NCI-H2196 (cell line): ENCODE data around the gene OPN1SW.
A peak's percentile ranks its signal among the peaks of the same experiment; 100 is the strongest.

Source experiments
- DNase-seq: peaks from one replicate; lab custom pipeline; 2025; ENCODE audit not compliant: unreplicated experiment; lab: John Stamatoyannopoulos, UW

The OPN1SW gene

DNA sequence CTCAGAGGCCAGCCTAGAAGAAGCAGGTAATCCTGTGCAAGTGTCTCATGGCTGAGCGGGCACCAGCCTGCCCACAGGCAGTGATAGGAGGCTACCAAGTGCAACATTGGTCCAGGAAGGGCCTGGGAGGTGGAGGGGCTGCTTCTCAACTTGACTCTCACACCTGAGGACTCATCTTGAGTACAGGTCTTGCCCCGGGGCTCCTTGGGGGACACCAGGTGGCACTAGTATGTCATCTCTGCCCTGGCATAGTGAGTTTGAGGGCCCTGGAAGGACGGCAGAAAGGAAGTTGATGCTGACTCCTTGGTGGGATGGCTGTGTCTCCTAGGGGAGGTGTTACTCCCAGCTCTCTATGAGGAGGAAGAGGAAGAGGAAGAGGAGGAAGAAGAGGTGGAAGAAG, 18.4 kb upstream of the OPN1SW start:
- no peak for DNase-seq

DNA sequence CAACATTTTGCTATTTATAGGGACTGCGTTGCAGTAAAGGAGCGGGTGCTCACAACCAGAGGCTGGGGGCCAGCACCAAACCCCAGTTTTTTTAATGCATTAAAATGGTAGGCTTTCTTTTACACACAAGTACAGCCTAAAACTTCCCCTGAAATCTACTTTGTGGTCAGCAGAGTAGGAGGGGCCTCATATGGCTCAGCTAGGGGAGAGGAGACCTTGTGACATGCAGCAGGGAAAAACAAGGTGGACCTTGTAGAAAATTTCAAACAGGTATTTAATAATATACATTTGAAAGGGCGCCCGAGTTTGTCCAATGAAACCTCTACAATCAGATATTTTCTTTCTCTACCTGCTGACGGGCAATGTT, 17.6 kb upstream of the OPN1SW start:
- no peak for DNase-seq

DNA sequence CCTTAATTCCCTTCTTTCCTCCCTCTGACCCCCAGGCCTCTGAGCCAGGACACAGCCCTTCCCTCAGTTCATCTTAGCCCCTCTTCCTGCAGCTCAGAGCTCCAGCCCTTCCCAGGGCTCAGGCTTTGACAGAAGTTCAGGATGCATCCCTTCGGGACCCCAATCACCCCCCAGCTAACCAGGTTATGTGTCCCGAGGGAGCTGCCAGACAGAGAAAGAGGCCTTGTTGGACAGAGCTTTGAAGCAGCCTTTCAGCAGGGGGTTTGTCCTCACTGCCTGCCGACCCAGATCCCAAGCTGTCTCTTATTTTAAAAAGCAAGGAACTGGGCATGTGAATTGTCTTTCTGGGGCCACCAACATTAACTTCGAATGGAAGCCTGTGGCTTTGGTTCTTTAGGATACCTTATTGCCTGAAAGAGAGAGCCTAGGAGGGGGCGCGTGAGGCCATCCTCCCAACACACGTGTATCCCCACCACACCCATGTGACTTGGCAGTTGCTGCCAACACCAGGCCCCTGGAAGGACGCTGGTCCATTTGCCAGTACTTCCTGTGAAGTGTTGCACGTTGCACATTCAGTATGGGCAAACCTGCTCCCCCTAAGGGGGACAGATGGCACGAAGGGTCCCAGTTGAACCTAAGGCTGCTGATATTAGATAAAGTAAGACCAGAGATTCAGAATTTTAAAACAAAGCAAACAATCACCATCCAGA, 17.0 kb upstream of the OPN1SW start:
- no peak for DNase-seq

DNA sequence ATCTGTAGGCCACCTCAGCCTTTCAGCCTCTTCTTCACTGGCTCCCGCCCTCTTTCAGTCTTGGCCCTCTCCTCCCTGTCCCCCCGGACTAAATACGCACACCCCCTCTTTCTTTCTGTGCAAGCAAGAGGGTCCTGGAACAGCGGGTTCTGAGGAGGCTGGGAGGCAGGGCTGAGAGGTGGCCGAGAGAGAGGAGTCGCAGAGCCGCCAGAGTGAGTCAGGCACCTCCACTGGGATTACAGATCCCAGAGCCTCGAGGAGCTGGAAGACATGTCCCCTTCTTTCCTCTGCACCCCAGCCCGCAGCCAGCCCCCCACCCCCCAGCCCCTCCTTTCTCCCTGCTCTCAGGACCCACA, 16.4 kb upstream of the OPN1SW start:
- no peak for DNase-seq

DNA sequence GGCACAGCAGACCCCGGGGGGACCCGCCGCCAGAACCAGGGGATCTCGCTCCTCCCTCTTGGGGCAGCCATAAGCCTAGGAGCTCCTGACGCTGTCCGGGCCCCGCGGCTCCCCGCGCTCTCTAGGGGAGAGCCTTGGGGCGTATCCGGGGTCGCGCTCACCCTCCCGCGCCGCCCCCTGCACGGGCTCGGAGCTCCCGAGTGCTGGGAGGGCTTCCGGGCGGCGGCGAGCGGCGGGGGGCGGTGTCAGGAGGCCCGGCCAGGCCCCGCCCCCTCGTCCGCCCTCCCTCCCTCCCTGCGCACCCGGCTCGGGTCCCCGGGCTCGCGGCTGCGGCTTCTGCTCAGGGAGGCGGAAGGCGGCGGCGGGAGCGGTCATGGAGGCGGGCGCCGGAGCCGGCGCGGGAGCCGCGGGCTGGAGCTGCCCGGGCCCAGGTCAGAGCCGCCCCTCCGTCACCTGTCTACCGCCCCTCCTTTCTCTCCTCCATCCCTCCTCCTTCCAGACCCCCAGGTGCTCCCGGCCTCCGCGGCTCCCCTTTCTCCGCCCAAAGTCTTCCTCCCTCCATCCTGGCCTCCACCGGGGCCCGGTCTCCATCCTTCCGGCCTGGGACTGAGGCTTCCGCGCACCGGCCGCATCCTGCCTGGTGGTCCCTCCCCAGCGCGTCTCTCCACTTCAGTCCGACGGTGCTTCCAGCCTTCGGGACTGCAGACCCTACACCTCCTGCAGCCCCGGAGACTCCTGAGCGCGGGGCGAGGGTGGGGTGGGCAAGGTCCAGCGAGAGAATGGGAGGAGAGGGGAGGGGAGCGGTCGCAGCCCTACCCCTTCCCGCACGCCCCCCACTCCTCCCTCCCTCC, 15.8 kb upstream of the OPN1SW start, which contains the start of gene CCDC136:
Gene CCDC136 (plus strand): TSS at position 848 of the 851 bp plus-strand sequence. CDS start 444 bp downstream, outside the sequence.
- DNase-seq, result peak; percentile 60

DNA sequence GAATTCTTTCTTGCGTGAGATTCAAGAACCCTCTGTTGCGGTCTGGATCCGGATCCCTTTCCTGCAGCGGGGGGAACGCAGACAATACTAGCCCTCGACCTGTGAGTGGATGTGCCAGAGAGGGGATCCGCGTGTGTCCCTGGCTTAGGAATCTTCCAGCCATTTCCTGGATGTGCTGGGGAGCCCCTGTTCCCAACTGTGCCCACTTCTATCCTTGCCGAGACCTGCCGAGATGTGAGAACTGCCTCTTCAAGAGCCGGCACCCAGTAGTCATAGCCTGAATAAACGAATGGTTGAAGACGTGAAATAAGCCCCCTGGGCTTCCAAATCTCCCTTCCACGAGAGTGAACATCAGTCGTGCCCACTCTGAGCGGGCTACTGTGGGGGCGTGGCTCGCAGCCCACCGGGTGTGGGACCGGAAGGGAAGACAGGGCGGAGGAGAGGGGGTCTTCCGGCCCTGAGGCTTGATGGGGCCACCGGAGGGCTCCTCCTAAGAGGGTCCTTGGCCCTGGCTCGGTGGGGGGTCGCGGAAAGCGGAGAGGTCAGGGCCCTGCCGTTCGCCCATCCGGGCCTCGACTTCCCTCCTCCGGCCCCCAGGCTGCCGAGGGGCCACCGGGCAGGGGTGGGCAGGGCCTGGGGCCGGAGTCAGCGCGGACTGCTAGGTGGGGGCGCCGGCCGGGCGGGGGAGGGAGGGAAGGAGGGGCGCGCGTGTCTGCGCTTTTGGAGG, 14.9 kb upstream of the OPN1SW start:
- no peak for DNase-seq

DNA sequence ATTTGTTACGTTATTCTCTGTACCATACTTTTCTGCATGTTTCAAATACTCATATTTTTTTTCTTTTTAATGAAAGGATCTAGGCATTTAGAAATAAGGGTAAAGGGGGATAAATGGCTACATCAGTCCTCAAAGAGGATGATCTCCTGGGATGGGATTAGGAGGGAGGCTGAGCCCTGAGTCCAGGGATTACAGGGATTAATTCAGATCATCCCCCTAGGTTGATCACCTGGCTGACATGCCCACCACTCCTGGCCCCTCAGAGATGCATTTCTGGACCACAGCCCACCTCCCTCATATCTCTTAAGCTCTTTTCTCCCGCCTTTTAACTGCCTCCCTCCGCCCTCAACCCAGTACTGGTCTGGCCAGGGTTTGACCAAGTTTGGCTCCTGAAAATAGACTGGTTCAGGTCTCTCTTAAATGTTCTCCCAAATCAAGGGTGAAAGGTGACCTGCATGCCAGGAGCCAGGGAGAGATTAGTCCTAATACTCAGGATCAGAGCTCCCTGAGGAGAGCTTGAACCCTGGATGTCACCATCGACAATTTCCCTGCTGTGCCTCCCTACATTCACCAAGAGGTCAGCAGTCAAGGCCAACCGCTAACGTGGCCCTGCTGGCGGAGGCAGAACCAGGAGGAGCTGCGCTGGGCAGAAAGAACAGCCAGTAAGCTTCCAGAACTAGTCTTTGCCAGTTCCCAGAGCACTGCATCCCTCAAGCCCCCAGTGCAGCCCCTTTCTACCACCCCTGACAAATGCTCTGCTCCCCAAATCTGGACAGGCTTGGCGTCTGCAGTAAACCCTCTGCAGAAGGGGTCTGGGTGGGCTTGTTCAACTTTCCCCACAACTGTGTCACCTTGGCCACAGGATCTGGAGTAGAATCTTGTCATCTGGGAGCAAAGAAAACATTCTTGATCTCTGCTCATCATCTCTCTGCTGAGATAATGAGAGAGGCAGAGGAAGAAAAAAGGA, 13.1 kb upstream of the OPN1SW start:
- no peak for DNase-seq

DNA sequence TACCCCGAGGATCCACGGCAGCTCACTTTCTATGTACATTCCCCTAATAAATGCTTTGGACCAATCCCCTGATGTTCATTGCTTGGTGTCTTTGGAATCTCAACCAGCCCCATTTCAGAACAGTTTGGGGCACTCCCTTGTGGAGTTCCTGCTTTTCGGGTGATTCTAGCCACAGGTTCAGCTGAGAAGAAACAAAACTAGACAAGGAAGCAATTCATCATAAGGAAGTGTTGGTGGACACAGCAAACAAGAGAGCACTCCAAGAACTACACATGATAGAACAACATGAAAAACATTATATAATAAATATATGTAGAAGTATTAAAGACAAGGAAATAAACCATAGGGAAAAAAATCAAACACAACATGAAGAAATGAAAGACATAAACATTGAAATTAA, 10.1 kb upstream of the OPN1SW start:
- DNase-seq, result no peak

DNA sequence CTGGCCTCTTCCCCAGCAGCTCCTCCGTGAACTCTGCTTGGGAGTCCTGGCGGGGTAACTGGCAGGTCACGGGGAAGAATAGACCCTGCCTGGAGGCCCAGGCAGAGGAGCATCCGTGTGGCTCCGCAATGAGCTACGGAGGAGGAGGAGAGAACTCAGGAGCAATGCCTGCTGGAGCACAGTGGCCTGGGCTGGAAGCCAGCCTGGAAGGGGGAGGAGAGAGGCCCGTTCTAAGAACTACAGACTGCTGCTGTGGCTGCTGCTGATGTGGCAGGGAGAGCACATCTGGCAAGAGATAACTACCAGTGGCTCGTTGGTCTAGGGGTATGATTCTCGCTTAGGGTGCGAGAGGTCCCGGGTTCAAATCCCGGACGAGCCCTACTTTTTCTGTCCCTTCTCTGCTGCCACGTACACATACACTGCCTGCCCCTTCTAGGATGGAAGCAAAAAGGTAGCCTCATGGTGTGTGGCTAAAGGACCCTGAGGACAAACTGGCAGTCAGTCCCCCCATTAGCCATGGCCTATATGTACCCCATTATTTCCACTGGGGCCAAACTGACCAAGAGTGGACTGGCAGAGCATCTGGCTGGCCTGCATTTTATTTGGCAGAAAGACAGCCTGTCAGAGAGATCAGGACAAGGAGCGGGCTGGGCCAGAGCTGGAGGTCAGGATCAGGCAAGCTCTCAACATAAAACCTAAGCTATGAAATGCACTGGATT, 7.7 kb upstream of the OPN1SW start:
- DNase-seq, result no peak

DNA sequence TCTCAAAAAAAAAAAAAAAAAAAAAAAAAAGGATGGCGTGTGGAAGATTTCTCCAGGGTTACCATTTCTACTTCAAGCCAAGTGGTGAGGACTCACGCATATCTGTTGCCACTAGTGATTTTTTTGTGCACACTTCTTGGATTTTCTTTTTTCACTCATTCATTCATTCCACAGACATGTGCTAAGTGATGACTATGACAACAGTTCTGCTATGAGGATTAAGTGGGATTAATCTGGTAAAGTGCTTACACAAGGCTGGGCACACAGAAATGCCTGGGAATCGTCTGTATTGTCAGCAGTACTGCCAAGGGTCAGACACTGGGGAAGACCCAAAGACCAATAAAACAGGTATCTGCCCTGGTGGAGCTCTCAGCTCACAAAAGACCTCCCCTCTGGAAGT, 6.3 kb upstream of the OPN1SW start:
- no peak for DNase-seq

DNA sequence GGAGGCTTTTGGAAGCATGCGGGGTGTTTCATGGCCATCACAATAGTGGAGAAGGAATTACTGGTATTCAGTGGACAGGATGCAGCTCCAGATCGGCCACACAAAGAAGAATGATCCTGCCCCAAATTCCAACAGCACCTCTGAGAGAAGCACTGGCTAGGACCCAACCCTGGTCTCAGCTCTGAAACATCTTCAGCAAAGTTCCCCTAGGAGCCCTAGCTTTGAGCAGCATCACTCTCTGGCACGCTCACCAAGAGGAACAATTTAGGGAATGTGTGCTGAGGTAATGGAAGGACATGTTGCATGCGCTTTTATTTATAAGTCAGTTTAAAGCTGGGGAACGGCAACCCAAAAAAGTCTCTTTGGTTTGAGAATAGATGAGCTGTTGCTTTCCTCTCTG, 5.5 kb upstream of the OPN1SW start:
- no peak for DNase-seq

DNA sequence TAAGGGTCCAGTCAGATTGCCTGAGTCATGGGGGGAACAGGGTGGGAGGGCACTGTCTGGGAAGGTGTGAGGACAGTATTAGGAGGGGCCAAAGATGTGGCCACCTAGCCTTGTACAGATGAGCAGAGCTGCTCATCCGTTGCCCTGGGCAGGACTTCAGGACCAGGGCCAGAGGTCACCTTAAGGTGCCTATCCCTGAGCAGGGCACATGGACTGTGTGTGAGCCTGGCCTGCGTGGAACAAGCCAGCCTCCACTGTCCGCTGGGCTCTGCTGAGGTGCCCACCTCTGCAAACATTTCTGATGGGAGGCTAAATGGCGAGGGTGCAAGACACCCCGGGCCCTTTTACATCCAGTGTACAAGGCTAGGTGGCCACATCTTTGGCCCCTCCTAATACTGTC, 3.4 kb upstream of the OPN1SW start:
- no peak for DNase-seq

DNA sequence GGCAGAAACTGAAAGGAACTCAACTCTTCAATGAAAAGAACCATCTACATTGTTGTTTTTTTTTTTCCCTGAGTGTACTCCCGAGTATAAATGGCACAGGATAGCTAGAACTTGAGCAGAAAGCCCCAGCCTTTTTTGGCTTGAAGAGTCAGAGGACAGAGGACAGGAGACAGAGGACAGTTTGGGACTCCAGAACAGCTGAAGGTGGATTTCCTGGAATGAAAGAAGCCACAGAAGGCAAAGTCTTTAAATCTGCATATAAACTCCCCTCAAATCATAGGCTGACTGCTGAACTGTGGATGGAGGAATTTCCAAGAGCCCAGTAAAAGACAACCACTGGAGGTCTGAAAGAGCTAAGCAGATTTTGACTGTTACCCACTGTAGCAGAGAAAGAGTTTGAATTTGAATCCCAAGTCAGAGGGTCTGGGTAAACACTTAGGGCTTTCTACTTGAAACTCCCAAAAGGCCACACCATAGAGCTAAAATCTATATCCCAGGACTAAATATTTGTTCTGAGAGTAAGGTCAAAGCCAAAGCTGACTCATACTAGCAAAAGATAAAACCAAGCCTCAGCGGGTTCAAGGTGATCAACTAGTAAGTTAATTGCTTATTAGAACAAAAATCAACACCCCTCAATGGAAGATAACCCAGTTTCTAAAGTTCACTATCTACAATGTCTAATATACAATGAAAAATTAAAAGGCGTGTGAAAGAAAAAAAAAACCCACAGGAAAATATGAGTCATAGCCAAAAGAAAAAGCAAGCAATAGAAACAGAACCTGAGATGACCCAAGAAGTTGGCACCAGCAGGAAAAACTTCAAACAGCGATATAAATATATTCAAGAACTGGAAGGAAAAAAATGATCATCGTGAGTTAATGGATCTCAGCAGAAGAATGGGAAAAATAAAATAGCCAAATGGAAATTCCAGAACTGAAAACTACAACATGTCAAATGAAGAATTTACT, 1.8 kb upstream of the OPN1SW start:
- DNase-seq, result no peak

DNA sequence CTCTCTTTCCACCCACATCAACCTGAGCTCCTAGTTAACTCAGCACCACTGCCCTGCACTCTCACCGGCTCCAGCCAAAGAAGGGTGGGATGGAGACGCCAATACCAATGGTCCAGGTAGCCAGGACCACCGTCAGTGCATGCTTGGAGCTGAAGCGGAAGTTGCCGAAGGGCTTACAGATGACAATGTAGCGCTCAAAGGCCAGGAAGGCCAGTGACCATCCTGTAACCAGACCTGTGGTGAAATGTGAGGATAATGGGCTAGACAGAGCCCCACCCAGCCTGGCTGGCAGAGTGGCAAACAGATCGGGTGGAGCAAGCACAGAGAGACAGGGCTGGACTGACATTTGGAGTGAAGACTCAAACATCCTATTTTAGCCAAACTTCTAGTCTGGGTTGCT, 673 bp downstream of the OPN1SW start:
- no peak for DNase-seq

DNA sequence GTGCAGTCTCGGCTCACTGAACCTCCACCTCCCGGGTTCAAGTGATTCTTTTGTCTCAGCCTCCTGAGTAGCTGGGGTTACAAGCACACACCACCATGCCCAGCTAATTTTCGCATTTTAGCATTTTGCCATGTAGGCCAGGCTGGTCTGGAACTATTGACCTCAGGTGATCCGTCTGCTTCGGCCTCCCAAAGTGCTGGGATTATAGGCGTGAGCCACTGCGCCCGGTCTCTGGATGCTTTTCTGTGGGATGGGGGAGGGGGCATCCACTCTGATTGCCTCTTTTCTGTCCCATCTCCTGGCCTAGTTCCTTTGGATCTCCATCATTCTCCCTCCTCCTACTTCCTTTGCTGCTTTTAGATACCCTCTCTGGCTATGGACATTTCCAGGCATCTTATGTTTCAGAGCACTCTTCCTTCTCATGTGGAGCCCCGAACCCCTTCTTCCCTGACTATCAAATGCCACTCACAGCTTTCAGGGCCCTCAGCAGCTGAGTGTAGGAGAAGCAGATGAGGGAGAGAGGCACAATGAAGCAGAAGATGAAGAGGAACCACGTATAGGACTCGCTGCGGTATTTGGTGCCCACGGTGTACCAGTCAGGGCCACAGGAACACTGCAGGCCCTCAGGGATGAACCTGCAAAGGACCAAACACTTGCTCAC, 1.4 kb downstream of the OPN1SW start:
- DNase-seq, result no peak

DNA sequence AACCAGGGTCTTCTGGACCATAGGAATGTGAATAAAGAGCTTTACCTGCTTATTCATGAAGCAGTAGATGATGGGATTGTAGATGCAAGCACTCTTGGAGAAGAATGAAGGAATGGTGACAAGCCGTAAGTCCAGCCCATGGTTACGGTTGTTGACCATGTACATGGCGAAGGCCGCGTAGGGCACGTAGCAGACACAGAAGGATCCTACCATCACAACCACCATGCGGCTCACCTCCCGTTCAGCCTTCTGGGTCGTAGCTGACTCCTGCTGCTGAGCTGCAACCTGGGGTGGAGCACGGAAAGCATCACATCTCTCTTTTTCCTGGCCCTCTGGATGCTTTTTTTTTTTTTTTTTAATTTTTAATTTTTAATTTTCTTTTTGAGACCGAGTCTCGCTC, 2.0 kb downstream of the OPN1SW start:
- DNase-seq, result no peak

DNA sequence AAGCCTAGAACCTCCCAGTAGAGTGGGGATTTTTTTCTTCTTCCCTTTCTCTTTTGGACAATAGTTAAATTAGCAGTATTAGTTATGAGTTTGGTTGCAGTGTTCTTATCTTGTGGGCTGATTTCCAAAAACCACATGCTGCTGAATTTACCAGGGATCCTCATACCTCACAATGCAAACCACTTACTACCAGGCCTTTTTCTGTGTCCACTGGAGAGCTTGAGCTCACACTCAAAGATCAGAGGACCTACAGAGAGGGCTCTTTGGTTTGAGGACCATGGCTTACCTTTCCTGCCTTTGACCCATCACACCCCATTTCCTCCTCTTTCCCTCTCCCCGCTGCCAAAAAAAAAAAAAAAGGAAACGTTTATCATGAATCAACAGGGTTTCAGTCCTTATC, 5.4 kb downstream of the OPN1SW start:
- no peak for DNase-seq

DNA sequence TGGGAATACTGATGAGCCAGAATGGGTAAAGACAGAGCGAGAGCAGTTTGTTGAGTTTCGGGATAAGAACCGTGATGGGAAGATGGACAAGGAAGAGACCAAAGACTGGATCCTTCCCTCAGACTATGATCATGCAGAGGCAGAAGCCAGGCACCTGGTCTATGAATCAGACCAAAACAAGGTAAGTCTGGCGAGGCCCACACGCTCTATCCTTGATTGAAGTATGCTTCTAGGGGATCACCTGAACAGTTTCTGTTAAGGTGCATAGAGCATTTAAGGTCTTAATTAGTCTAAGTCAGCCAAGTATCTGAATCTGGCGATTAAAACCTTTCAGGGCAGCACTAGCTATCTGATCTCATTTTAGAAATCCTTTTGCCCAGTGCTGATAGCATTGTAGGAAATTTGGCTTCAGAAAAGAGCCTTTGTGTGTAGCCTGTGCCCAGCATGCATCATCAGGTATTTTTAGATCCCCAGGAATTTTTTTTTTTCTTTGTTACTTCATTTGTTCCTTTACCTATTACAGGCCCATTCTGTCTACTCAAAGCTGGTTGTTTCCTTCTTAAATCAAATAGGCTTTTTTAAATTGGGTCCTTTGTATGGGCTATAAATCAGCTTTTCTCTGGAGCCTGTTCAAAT, 8.0 kb downstream of the OPN1SW start:
- DNase-seq, result no peak
